ENCODE results near the gene LDLRAD4. TPM values are rescaled to one million over a fixed set of nuclear protein-coding genes. Genes with fewer than 3 reads are reported as not detected.

LDLRAD4 gene
- total and polyA plus RNA-seq, 12 donors = 3.9 to 64.5 (median 36.0) TPM

GRCh38 chr18:13570856-13571495, 352.4 kb downstream of the LDLRAD4 start:
- peaks cover 0 to 4% of the 10 kb centered on the region in 2 donors for H3K4me1 ChIP-seq (replicated peaks in 1 of 2)
- no peak overlapping the region for H3K4me3 ChIP-seq
- H3K9me3 ChIP-seq (replicated peaks in 1 of 3) = no peaks in the 10 kb centered on the region
- TF ChIP-seq POLR2A (IDR thresholded peaks at IDR 0.05) (no peak), CTCF (IDR thresholded peaks at IDR 0.05) (no peak)
- WGBS, 4 donors = 91 to 97% (median 95%) methylated on average over 6 to 7 of the region's 7 CpGs
- DNase-seq = no peak
- no peaks in the 10 kb centered on the region for H3K27me3 ChIP-seq
- H3K27ac ChIP-seq = no peak overlapping the region
- intact Hi-C loops (cut with DNase I) = no loop called here
- H3K36me3 ChIP-seq (replicated peaks in 1 of 2) = no peaks in the 10 kb centered on the region

- H3K27me3 ChIP-seq = no peaks in the 10 kb centered on the region
- no peak overlapping the region for H3K4me3 ChIP-seq
- peaks cover 0 to 8% of the 10 kb centered on the region in 2 donors for H3K4me1 ChIP-seq (replicated peaks in 1 of 2)
- no peak overlapping the region for H3K27ac ChIP-seq
- WGBS, 4 donors = 90 to 97% (median 95%) methylated on average over 5 of the region's 5 CpGs
- TF ChIP-seq CTCF (IDR thresholded peaks at IDR 0.05) = no peak
- no peak for TF ChIP-seq POLR2A (IDR thresholded peaks at IDR 0.05)
- no peaks in the 10 kb centered on the region for H3K36me3 ChIP-seq (replicated peaks in 1 of 2)
- no peaks in the 10 kb centered on the region for H3K9me3 ChIP-seq (replicated peaks in 1 of 3)
- intact Hi-C loops (cut with DNase I) = no loop called here
- DNase-seq = no peak
Measured at GRCh38 chr18:13572148-13572547, 353.6 kb downstream of the LDLRAD4 start.

- no peaks in the 10 kb centered on the region for H3K36me3 ChIP-seq (replicated peaks in 1 of 2)
- intact Hi-C loops (cut with DNase I) = no loop called here
- H3K27me3 ChIP-seq = no peaks in the 10 kb centered on the region
- H3K4me3 ChIP-seq = no peak overlapping the region
- peaks cover 0 to 9% of the 10 kb centered on the region in 2 donors for H3K4me1 ChIP-seq (replicated peaks in 1 of 2)
- no peak overlapping the region for H3K27ac ChIP-seq
- TF ChIP-seq POLR2A (IDR thresholded peaks at IDR 0.05) (no peak), CTCF (IDR thresholded peaks at IDR 0.05) (no peak)
- H3K9me3 ChIP-seq (replicated peaks in 1 of 3) = no peaks in the 10 kb centered on the region
- 92 to 96% (median 95%) methylated on average over 7 of the region's 7 CpGs for WGBS, 4 donors
- DNase-seq = no peak
Measured at GRCh38 chr18:13572721-13573120, 354.2 kb downstream of the LDLRAD4 start.

- Histone ChIP-seq H3K27ac (no peak overlapping the region), H3K4me3 (no peak overlapping the region), H3K4me1 (replicated peaks in 1 of 2) (peaks cover 0 to 9% of the 10 kb centered on the region in 2 donors), H3K9me3 (replicated peaks in 1 of 3) (no peaks in the 10 kb centered on the region), H3K36me3 (replicated peaks in 1 of 2) (no peaks in the 10 kb centered on the region), H3K27me3 (no peaks in the 10 kb centered on the region)
- TF ChIP-seq CTCF (IDR thresholded peaks at IDR 0.05) = no peak
- TF ChIP-seq POLR2A (IDR thresholded peaks at IDR 0.05) = no peak
- WGBS, 4 donors = 95 to 97% (median 96%) methylated on average over 7 of the region's 7 CpGs
- intact Hi-C loops (cut with DNase I) = no loop called here
- DNase-seq = no peak
Measured at GRCh38 chr18:13573750-13574149, 355.2 kb downstream of the LDLRAD4 start.
